ENCODE data around the gene ARHGAP10.

Gene ARHGAP10

DNA sequence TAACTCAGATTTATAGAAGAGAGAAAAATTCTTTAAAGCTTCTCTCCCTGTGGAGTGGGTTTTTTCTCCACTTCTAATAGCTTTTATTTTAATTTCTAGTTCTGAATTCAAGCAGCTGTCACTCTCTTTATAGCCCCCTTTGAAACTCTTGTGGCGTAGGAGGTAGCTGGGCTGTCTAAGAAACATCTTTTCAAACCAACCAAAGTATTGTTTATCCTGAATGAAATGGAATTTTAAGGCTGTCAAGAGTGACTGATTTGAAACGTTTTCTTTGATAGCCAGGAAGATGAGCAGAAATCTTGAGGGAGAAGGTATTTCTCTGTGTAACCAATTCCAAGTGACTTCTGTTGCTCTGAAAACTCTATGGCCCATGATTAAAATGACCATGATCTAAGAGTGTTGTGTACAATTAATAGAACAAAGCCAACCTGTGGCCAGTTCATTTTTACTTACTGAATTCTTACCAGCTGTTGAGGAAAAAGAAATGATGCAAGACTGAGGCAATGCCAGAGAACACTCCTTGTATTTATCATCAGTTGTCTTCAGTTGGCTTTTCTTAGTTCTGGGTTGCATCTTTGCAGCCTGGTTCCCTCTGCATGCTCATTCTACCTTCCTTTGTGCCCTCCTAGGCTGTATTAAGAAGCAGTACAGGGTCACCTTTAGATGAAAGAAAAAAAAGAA is 298.4 kb downstream of the ARHGAP10 start:
- Histone ChIP-seq H3K9me3 (ENCODE audit: control insufficient read depth in 1 of 2, low read length in 2 of 2) (peaks cover 0 to 4% of the 10 kb centered on the region in 2 donors), H3K27me3 (ENCODE audit: control insufficient read depth in 1 of 2, insufficient read depth in 2 of 2, low read length in 2 of 2) (no peaks in the 10 kb centered on the region), H3K36me3 (ENCODE audit: control insufficient read depth in 1 of 2, insufficient read depth in 2 of 2, low read length in 2 of 2) (no peaks in the 10 kb centered on the region), H3K9ac (ENCODE audit: low read depth in 1 of 2, low read length in 2 of 2) (no peak overlapping the region), H3K4me1 (ENCODE audit: control insufficient read depth in 1 of 2, insufficient read depth in 2 of 2, low read length in 2 of 2) (peaks cover 0 to 4% of the 10 kb centered on the region in 2 donors), H3K4me3 (ENCODE audit: low read depth in 1 of 2, low read length in 2 of 2) (no peak overlapping the region), H3K27ac (ENCODE audit: low read depth, low read length) (no peak overlapping the region)

DNA sequence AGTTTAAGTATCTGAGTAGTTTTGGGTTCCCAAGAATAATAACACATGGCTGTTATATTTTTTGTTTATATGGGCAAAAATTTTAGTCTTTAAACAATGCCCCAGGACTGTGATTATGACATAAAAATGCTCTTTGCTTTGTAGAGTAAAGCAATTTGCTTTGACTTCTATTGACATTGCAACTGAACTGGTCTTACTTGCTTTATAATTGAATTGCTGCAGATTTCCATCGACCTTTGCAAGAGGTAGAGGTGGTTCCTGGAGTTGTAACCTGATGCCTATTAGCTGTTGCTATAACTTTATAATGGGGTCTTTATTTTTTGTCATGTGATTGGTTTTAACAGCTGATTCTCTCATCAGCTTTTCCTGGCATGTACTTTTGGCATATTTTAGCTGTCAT is 302.9 kb downstream of the ARHGAP10 start:
- H3K4me1 ChIP-seq (ENCODE audit: control insufficient read depth in 1 of 2, insufficient read depth in 2 of 2, low read length in 2 of 2), result peaks cover 0 to 4% of the 10 kb centered on the region in 2 donors
- no peaks in the 10 kb centered on the region for H3K36me3 ChIP-seq (ENCODE audit: control insufficient read depth in 1 of 2, insufficient read depth in 2 of 2, low read length in 2 of 2)
- H3K9ac ChIP-seq (ENCODE audit: low read depth in 1 of 2, low read length in 2 of 2), result no peak overlapping the region

DNA sequence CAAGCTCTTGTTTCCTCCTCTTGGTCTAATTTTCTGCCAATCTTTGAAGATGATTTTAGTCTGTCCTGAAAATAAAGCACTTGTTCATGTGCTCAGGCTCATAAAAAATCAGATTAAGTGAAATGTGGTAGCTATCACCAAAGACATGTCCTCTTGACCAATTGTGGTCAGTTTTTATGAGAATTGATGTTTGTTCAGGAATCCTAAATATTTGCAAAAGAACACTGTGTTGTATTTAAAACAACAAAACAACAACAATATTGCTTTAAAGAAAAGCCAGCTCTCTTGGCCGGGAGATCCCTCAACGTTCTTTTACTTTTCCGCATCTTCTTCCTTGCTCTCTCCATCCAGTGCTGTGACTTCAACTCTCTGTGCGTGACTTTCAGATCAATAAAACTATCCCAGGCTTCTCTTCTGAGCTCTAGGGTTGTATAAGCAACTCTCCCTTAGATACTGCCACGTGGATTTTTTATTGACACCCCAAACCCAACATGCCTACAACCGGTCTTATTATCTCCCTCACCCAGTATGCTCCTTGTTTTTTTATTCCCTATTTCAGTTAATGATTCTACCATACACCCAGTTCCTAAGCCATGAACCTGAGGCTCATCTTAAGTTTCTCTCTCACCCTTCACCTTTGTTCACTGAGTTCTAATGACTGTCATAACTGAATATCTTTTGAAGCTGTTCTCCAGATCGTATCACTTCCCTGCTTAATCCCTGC is 309.9 kb downstream of the ARHGAP10 start:
- Histone ChIP-seq H3K36me3 (ENCODE audit: control insufficient read depth in 1 of 2, insufficient read depth in 2 of 2, low read length in 2 of 2) (peaks cover 0 to under 1% of the 10 kb centered on the region in 2 donors), H3K27ac (ENCODE audit: low read depth, low read length) (no peak overlapping the region), H3K4me1 (ENCODE audit: control insufficient read depth in 1 of 2, insufficient read depth in 2 of 2, low read length in 2 of 2) (peaks cover 0 to 5% of the 10 kb centered on the region in 2 donors), H3K9me3 (ENCODE audit: control insufficient read depth in 1 of 2, low read length in 2 of 2) (no peaks in the 10 kb centered on the region), H3K27me3 (ENCODE audit: control insufficient read depth in 1 of 2, insufficient read depth in 2 of 2, low read length in 2 of 2) (no peaks in the 10 kb centered on the region), H3K9ac (ENCODE audit: low read depth in 1 of 2, low read length in 2 of 2) (no peak overlapping the region), H3K4me3 (ENCODE audit: low read depth in 1 of 2, low read length in 2 of 2) (no peak overlapping the region)

More for the DNA sequence above, 302.9 kb downstream of the ARHGAP10 start:
- no peak overlapping the region for H3K27ac ChIP-seq (ENCODE audit: low read depth, low read length)
- H3K4me3 ChIP-seq (ENCODE audit: low read depth in 1 of 2, low read length in 2 of 2), result no peak overlapping the region
- no peaks in the 10 kb centered on the region for H3K9me3 ChIP-seq (ENCODE audit: control insufficient read depth in 1 of 2, low read length in 2 of 2)
- no peaks in the 10 kb centered on the region for H3K27me3 ChIP-seq (ENCODE audit: control insufficient read depth in 1 of 2, insufficient read depth in 2 of 2, low read length in 2 of 2)

DNA sequence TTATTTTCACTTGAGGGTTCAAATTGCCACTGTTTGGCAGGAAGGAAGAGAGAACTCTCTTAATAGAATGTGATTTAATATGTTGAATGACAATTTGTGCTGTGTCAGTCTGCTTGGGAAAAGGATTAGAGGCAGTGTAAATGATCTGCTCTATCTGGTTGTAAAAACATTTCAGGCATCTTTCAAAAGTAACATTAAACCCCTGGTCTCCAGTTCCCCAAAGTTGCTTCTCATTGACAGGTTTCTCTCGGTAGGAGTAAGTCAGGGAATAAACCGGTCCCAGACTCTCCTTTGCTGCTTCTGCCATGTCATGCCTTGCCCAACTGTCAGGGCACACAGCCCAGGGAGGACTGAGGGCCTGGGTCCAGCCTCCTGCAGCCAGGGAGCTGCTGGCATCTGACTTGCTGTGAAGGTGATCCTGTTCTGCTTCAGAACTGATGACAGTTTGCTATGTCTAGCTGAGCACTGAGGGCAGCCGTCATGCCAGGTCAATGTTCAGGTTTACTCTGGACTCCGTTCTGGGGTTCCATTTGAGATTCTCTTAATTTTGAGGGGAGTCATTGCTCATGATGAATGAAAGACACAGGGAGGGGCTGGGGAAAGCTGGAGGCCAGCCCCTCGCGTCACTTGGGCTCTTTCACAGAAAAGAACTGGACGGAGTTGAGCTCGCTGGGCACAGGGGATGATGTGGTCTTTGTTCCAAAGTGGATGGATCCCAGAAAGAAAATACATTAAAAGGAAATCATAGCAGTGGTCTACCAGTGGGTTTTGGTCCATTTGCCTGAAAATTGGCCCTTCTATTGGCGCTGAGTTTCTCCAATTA is 312.4 kb downstream of the ARHGAP10 start:
- Histone ChIP-seq H3K27ac (ENCODE audit: low read depth, low read length) (no peak overlapping the region), H3K9ac (ENCODE audit: low read depth in 1 of 2, low read length in 2 of 2) (no peak overlapping the region), H3K36me3 (ENCODE audit: control insufficient read depth in 1 of 2, insufficient read depth in 2 of 2, low read length in 2 of 2) (peaks cover 0 to 3% of the 10 kb centered on the region in 2 donors), H3K9me3 (ENCODE audit: control insufficient read depth in 1 of 2, low read length in 2 of 2) (no peaks in the 10 kb centered on the region), H3K4me3 (ENCODE audit: low read depth in 1 of 2, low read length in 2 of 2) (no peak overlapping the region), H3K4me1 (ENCODE audit: control insufficient read depth in 1 of 2, insufficient read depth in 2 of 2, low read length in 2 of 2) (peaks cover 0 to 5% of the 10 kb centered on the region in 2 donors), H3K27me3 (ENCODE audit: control insufficient read depth in 1 of 2, insufficient read depth in 2 of 2, low read length in 2 of 2) (no peaks in the 10 kb centered on the region)

- no peak overlapping the region for H3K4me3 ChIP-seq (ENCODE audit: low read depth in 1 of 2, low read length in 2 of 2)
- H3K27ac ChIP-seq (ENCODE audit: low read depth, low read length), result no peak overlapping the region
- no peaks in the 10 kb centered on the region for H3K27me3 ChIP-seq (ENCODE audit: control insufficient read depth in 1 of 2, insufficient read depth in 2 of 2, low read length in 2 of 2)
- H3K36me3 ChIP-seq (ENCODE audit: control insufficient read depth in 1 of 2, insufficient read depth in 2 of 2, low read length in 2 of 2), result peaks cover 0 to 3% of the 10 kb centered on the region in 2 donors
- H3K9me3 ChIP-seq (ENCODE audit: control insufficient read depth in 1 of 2, low read length in 2 of 2), result no peaks in the 10 kb centered on the region
- peaks cover 0 to 5% of the 10 kb centered on the region in 2 donors for H3K4me1 ChIP-seq (ENCODE audit: control insufficient read depth in 1 of 2, insufficient read depth in 2 of 2, low read length in 2 of 2)
- no peak overlapping the region for H3K9ac ChIP-seq (ENCODE audit: low read depth in 1 of 2, low read length in 2 of 2)
These were observed 313.0 kb downstream of the ARHGAP10 start for GRCh38 chr4:148044912-148045352.

- H3K9ac ChIP-seq (ENCODE audit: low read depth in 1 of 2, low read length in 2 of 2), result no peak overlapping the region
- H3K27me3 ChIP-seq (ENCODE audit: control insufficient read depth in 1 of 2, insufficient read depth in 2 of 2, low read length in 2 of 2), result no peaks in the 10 kb centered on the region
- no peak overlapping the region for H3K4me3 ChIP-seq (ENCODE audit: low read depth in 1 of 2, low read length in 2 of 2)
- H3K4me1 ChIP-seq (ENCODE audit: control insufficient read depth in 1 of 2, insufficient read depth in 2 of 2, low read length in 2 of 2), result no peaks in the 10 kb centered on the region
- no peak overlapping the region for H3K27ac ChIP-seq (ENCODE audit: low read depth, low read length)
- H3K9me3 ChIP-seq (ENCODE audit: control insufficient read depth in 1 of 2, low read length in 2 of 2), result no peaks in the 10 kb centered on the region
- H3K36me3 ChIP-seq (ENCODE audit: control insufficient read depth in 1 of 2, insufficient read depth in 2 of 2, low read length in 2 of 2), result peaks cover 0 to 3% of the 10 kb centered on the region in 2 donors
These were observed 316.7 kb downstream of the ARHGAP10 start for GRCh38 chr4:148048598-148048997.

DNA sequence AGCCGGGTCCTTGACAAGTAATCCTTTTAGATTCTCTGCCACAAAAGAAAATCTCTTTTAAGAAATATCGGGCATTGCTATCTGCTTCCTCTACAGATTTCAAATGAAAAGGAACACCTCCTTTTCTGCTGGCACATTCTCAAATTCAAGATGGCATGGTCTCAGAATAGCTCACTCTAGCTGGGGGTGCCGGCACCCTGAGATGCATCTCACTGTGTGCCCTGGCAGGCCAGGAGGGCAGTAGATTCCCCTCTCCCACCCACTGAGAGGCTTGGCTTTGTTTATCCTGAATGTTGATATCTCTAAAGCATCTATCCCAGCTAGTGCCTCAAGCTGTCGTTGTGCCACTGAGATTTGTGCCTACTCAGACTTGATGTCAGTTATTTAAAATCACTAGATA is 319.5 kb downstream of the ARHGAP10 start:
- Histone ChIP-seq H3K9ac (ENCODE audit: low read depth in 1 of 2, low read length in 2 of 2) (no peak overlapping the region), H3K4me1 (ENCODE audit: control insufficient read depth in 1 of 2, insufficient read depth in 2 of 2, low read length in 2 of 2) (peaks cover 0 to 11% of the 10 kb centered on the region in 2 donors)

DNA sequence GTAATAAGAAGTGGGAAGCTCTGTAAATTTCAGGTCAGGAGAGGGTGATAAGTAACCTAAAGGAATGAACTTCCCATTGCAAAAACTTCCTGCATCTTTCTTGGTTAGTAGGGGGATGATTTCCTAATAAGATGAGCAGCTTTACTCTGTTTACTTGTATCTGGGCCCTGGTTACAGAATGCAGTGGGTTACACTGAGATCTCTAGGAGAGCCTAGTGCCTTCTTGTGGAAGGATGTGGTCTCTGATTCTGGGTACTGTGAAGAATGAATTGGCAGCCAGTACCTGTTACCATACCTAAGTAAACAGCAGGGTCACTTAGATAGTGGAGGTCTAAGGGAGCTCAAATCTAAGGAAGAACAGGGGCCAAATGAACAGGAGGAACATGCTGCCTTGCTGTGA is 320.6 kb downstream of the ARHGAP10 start:
- Histone ChIP-seq H3K36me3 (ENCODE audit: control insufficient read depth in 1 of 2, insufficient read depth in 2 of 2, low read length in 2 of 2) (no peaks in the 10 kb centered on the region), H3K4me1 (ENCODE audit: control insufficient read depth in 1 of 2, insufficient read depth in 2 of 2, low read length in 2 of 2) (peaks cover 0 to 11% of the 10 kb centered on the region in 2 donors), H3K9me3 (ENCODE audit: control insufficient read depth in 1 of 2, low read length in 2 of 2) (no peaks in the 10 kb centered on the region), H3K4me3 (ENCODE audit: low read depth in 1 of 2, low read length in 2 of 2) (no peak overlapping the region), H3K9ac (ENCODE audit: low read depth in 1 of 2, low read length in 2 of 2) (no peak overlapping the region), H3K27me3 (ENCODE audit: control insufficient read depth in 1 of 2, insufficient read depth in 2 of 2, low read length in 2 of 2) (no peaks in the 10 kb centered on the region), H3K27ac (ENCODE audit: low read depth, low read length) (no peak overlapping the region)

More for the DNA sequence above, 319.5 kb downstream of the ARHGAP10 start:
- Histone ChIP-seq H3K9me3 (ENCODE audit: control insufficient read depth in 1 of 2, low read length in 2 of 2) (no peaks in the 10 kb centered on the region), H3K27ac (ENCODE audit: low read depth, low read length) (no peak overlapping the region), H3K4me3 (ENCODE audit: low read depth in 1 of 2, low read length in 2 of 2) (no peak overlapping the region), H3K27me3 (ENCODE audit: control insufficient read depth in 1 of 2, insufficient read depth in 2 of 2, low read length in 2 of 2) (no peaks in the 10 kb centered on the region), H3K36me3 (ENCODE audit: control insufficient read depth in 1 of 2, insufficient read depth in 2 of 2, low read length in 2 of 2) (peaks cover 0 to 3% of the 10 kb centered on the region in 2 donors)

- no peak overlapping the region for H3K4me3 ChIP-seq (ENCODE audit: low read depth in 1 of 2, low read length in 2 of 2)
- no peaks in the 10 kb centered on the region for H3K9me3 ChIP-seq (ENCODE audit: control insufficient read depth in 1 of 2, low read length in 2 of 2)
- H3K36me3 ChIP-seq (ENCODE audit: control insufficient read depth in 1 of 2, insufficient read depth in 2 of 2, low read length in 2 of 2), result no peaks in the 10 kb centered on the region
- no peak overlapping the region for H3K9ac ChIP-seq (ENCODE audit: low read depth in 1 of 2, low read length in 2 of 2)
- H3K27me3 ChIP-seq (ENCODE audit: control insufficient read depth in 1 of 2, insufficient read depth in 2 of 2, low read length in 2 of 2), result no peaks in the 10 kb centered on the region
- peaks cover 0 to 11% of the 10 kb centered on the region in 2 donors for H3K4me1 ChIP-seq (ENCODE audit: control insufficient read depth in 1 of 2, insufficient read depth in 2 of 2, low read length in 2 of 2)
- no peak overlapping the region for H3K27ac ChIP-seq (ENCODE audit: low read depth, low read length)
These were observed 321.6 kb downstream of the ARHGAP10 start for GRCh38 chr4:148053298-148054003.

Data from duodenal mucosa (tissue), 2 donors.